Activated CD8-positive, alpha-beta T cell treated with anti-CD3 and anti-CD28 coated beads for 36 hours (primary cell): ENCODE data around the gene LRRC3B. TPM values are rescaled to one million over a fixed set of nuclear protein-coding genes. Genes with fewer than 3 reads are reported as not detected.

ENCODE experiments used
- ATAC-seq: fragments of 200-7000 bp; cut with Tn5 transposase; one replicate; pipeline ENCODE4 v1.10.0; 2021; ENCODE audit warnings: mild to moderate bottlenecking, moderate library complexity
- CTCF ChIA-PET: fragments of 350-600 bp; sonication (Branson Sonifier 250); formaldehyde crosslinking; loops from one replicate; lab custom pipeline; 2021; ENCODE audit warnings: antibody characterized with exemption; lab: Charles Lee
- POLR2A ChIA-PET: fragments of 350-600 bp; sonication (Branson Sonifier 250); formaldehyde crosslinking; loops from one replicate; lab custom pipeline; 2021; ENCODE audit warnings: antibody characterized with exemption; lab: Charles Lee
- DNase-seq: peaks from one replicate; pipeline ENCODE4 v3.0.0-alpha.2; 2020
- H3K27ac Mint-ChIP-seq: one replicate; pipeline ENCODE4 v1.8.0; 2021; ENCODE audit warnings: mild to moderate bottlenecking, mixed read lengths
- H3K27me3 Mint-ChIP-seq: one replicate; pipeline ENCODE4 v1.8.0; 2021; ENCODE audit warnings: mixed read lengths
- H3K36me3 Mint-ChIP-seq: one replicate; pipeline ENCODE4 v1.8.0; 2021; ENCODE audit warnings: low read depth, mixed read lengths
- H3K4me1 Mint-ChIP-seq: one replicate; pipeline ENCODE4 v1.8.0; 2021; ENCODE audit warnings: low read depth, mixed read lengths
- H3K4me3 Mint-ChIP-seq: one replicate; pipeline ENCODE4 v1.8.0; 2021; ENCODE audit warnings: mild to moderate bottlenecking, moderate library complexity, mixed read lengths
- H3K9me3 Mint-ChIP-seq: one replicate; pipeline ENCODE4 v1.8.0; 2021; ENCODE audit warnings: mixed read lengths
- CTCF ChIP-seq: fragments of 200-600 bp; IDR thresholded peaks from one replicate; pipeline ENCODE4 v1.8.0; 2022; ENCODE audit warnings: antibody characterized with exemption, mild to moderate bottlenecking
- intact Hi-C: fragments of 100-400 bp; cut with micrococcal nuclease; formaldehyde crosslinking; loops from one replicate; pipeline ENCODE4 v1.10.0; 2022
- total RNA-seq, 2 experiments: library from RNA; stranded (reverse); gene quantifications; one replicate each; pipeline ENCODE4 v1.2.3, GENCODE V29; 2021

The LRRC3B gene
- total RNA-seq, 2 experiments from 2014 or later, result not detected

- ATAC-seq, result no peak
- CTCF ChIA-PET, result no interaction called here
- POLR2A ChIA-PET, result no interaction called here
- H3K9me3 Mint-ChIP-seq, result peaks cover 2% of the 10 kb centered on the region
- H3K36me3 Mint-ChIP-seq, result no peaks in the 10 kb centered on the region
- no peak for DNase-seq
- H3K4me3 Mint-ChIP-seq, result no peak overlapping the region
- H3K4me1 Mint-ChIP-seq, result no peaks in the 10 kb centered on the region
- no peak overlapping the region for H3K27ac Mint-ChIP-seq
- peaks cover 2% of the 10 kb centered on the region for H3K27me3 Mint-ChIP-seq
- intact Hi-C loops, result no loop called here
- no peak for TF ChIP-seq CTCF
Observed at GRCh38 chr3:26614006-26614685, 8.4 kb upstream of the LRRC3B start.

DNA sequence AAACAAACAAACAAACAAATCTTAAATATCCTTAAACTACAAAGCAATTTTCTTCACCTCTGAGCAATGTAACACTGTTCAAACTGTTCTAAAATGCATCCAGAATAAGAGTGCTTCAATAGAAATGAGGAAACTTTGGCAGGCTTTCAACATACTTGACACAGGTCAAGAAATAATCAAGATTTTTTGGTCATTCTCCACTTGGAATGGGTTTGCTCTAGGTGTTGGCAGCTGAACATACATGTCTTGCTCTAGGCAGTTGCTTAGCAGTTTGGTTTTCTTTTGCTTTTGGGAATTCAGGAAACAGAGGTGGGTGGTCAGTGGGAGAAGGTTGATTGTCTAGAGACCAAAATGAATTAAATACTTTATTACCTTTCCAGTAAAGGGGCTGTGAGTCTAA lies 1.4 kb upstream of the LRRC3B start:
- H3K4me3 Mint-ChIP-seq, result no peak overlapping the region
- POLR2A ChIA-PET, result no interaction called here
- H3K4me1 Mint-ChIP-seq, result no peaks in the 10 kb centered on the region
- peaks cover 36% of the 10 kb centered on the region for H3K27me3 Mint-ChIP-seq
- H3K36me3 Mint-ChIP-seq, result no peaks in the 10 kb centered on the region
- no peak overlapping the region for H3K27ac Mint-ChIP-seq
- ATAC-seq (no peak), DNase-seq (no peak)
- no peaks in the 10 kb centered on the region for H3K9me3 Mint-ChIP-seq
- CTCF ChIA-PET, result no interaction called here
- no peak for TF ChIP-seq CTCF
- intact Hi-C loops, result no loop called here

DNA sequence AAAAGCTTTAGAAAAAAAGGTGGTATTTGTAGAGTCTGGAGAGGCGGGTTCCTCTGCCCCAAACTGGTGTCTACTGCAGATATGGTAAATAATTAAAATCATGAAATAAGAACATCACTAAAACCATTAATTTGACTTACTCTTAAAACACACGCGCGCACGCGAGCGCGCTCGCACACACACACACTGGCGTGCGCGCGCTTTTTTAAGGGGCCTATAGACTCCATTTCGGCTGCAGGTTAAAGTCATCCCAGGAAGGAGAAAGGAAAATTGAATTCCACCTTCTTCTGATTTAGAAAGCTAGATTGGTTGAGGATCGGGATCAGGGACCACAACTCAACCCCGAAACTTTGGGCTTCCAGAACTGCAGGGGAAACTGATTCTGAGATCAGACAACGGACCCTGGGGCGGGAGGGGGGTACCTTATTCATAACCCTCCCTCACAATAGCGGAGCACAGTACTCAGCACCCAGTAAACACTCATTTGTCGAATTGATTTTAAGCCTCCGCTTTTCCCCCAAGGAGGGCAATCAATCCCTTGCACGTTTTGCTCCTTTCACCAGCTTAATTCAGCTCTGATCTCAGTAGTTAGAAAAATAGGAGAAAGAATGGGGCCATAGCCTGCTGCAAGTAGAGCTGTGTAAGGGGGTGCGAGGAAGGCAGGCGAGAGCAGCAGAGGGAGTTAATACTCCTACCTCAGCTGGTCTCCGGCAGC lies 509 bp upstream of the LRRC3B start:
- POLR2A ChIA-PET, result no interaction called here
- H3K36me3 Mint-ChIP-seq, result no peaks in the 10 kb centered on the region

DNA sequence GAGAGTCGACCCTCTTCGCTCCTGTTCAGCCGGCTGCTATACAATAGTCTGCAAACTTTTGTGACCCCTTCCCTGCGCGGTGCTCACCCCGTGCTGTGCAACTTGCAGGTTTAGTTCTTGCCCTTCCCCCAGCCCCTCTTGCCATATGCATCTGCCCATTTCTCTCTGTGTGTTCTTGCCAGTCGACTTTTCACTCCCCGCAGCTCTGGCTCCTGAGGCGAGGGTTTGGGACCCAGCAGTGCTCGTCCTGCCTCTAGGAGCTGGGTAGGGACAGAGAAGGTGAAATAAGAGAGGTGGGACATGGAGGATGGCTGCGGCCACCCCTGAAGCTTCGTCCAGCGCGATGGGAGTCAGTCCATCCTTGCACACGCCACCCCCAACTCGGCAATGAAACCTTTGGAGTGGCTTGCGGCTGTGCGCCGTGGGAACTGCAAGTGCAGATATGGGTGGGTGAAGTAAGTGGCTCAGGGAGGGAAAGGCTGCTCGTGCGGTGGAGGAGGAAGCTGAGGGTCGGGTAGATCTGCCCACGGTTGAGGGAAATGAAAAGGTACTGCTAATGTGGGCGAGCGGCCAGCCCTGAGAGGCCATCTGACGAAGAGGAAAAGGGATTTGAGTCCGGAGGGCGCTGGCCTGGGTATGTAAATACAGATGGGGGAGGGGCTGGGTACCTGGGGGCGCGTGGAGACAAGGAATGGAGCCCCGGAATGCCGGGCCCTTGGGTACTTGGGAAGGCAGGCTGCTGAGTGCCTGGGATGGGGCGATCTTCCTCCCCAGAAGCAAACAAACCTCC lies 1.0 kb downstream of the LRRC3B start:
- TF ChIP-seq CTCF, result no peak
- ChIA-PET CTCF (no interaction called here), POLR2A (no interaction called here)
- Mint-ChIP-seq H3K27me3 (peaks cover 36% of the 10 kb centered on the region), H3K27ac (no peak overlapping the region), H3K9me3 (no peaks in the 10 kb centered on the region), H3K36me3 (no peaks in the 10 kb centered on the region), H3K4me1 (no peaks in the 10 kb centered on the region), H3K4me3 (no peak overlapping the region)
- ATAC-seq (no peak), DNase-seq (no peak)
- intact Hi-C loops, result no loop called here

More for the DNA sequence above, 509 bp upstream of the LRRC3B start:
- CTCF ChIA-PET, result no interaction called here
- Mint-ChIP-seq H3K4me1 (no peaks in the 10 kb centered on the region), H3K9me3 (no peaks in the 10 kb centered on the region), H3K4me3 (no peak overlapping the region), H3K27me3 (peaks cover 36% of the 10 kb centered on the region), H3K27ac (no peak overlapping the region)
- no peak for ATAC-seq
- TF ChIP-seq CTCF, result no peak
- intact Hi-C loops, result no loop called here
- DNase-seq, result no peak
